Activated naive CD8-positive, alpha-beta T cell (primary cell): ENCODE results near the gene HPD.
"Not testable (repeated sequence)": the region's sequence is repeated elsewhere in the genome, so short reads cannot be mapped to it uniquely, and the experiment has no call there.

Experiments used
- H3K27ac Mint-ChIP-seq: one replicate; pipeline ENCODE4 v1.8.0; 2021; ENCODE audit warnings: mixed read lengths
- H3K27me3 Mint-ChIP-seq: one replicate; pipeline ENCODE4 v1.8.0; 2021; ENCODE audit warnings: mixed read lengths
- H3K36me3 Mint-ChIP-seq: one replicate; pipeline ENCODE4 v1.8.0; 2021; ENCODE audit warnings: mixed read lengths
- H3K4me1 Mint-ChIP-seq: one replicate; pipeline ENCODE4 v1.8.0; 2021; ENCODE audit warnings: low read depth, mixed read lengths
- H3K4me3 Mint-ChIP-seq: one replicate; pipeline ENCODE4 v1.8.0; 2021; ENCODE audit warnings: mild to moderate bottlenecking, mixed read lengths
- H3K9me3 Mint-ChIP-seq: one replicate; pipeline ENCODE4 v1.8.0; 2021; ENCODE audit warnings: low read depth, mixed read lengths

Gene HPD

DNA sequence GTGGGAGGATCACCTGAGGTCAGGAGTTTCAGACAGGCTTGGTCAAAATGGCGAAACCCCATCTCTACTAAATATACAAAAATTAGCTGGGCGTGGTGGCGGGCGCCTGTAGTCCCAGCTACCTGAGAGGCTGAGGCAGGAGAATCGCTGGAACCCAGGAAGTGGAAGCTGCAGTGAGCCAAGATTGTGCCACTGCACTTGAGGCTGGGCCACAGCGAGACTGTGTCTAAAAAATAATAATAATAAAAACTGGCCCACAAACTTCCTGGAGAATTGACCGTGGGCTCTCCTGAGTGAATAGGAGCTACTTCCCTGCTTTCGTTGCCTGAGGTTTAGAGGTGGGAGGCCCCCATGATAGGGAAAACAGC, 17.4 kb upstream of the HPD start:
- not testable (repeated sequence) for H3K9me3 Mint-ChIP-seq, H3K4me1 Mint-ChIP-seq, H3K27ac Mint-ChIP-seq, H3K36me3 Mint-ChIP-seq, H3K27me3 Mint-ChIP-seq, H3K4me3 Mint-ChIP-seq

DNA sequence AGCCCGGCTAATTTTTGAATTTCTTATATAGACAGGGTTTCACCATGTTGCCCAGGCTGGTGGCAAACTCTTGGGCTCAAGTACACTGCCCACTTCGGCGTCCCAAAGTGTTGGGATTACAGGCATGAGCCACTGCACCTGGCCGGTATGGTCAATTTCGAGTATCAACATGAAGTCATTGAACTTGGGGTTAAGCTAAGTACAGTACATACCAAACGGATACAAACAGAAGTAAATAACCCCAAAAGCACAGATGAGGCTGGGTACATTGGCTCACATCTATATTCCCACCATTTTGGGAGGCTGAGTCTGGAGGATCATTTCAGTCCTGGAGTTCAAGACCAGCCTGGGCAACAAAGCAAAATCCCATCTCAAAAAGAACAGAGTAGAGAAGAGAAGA, 16.9 kb upstream of the HPD start:
- Mint-ChIP-seq H3K27me3 (no peaks in the 10 kb centered on the region), H3K4me3 (no peak overlapping the region), H3K27ac (no peak overlapping the region), H3K9me3 (no peaks in the 10 kb centered on the region), H3K4me1 (no peaks in the 10 kb centered on the region), H3K36me3 (no peaks in the 10 kb centered on the region)

DNA sequence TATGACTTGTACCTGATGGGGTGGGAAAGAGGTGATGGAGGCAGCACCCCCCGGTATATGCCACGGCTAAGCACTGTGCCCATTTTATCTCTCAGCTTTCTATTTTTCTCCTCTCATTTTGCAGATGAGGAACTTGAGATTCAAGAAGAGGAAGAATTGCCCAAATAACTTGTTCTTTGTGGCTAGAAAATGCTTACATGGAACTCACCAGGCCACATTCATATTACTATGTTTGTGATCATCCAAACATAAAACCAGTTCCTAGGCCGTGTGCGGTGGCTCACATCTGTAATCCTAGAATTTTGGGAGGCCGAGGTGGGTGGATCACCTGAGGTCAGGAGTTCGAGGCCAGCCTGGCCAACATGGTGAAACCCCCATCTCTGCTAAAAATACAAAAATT, 15.4 kb upstream of the HPD start:
- Mint-ChIP-seq H3K4me1 (no peaks in the 10 kb centered on the region), H3K27ac (no peak overlapping the region), H3K36me3 (no peaks in the 10 kb centered on the region), H3K27me3 (no peaks in the 10 kb centered on the region), H3K4me3 (no peak overlapping the region), H3K9me3 (no peaks in the 10 kb centered on the region)

- no peak overlapping the region for H3K27ac Mint-ChIP-seq
- H3K27me3 Mint-ChIP-seq = no peaks in the 10 kb centered on the region
- no peak overlapping the region for H3K4me3 Mint-ChIP-seq
- H3K4me1 Mint-ChIP-seq = no peaks in the 10 kb centered on the region
- H3K9me3 Mint-ChIP-seq = no peaks in the 10 kb centered on the region
- no peaks in the 10 kb centered on the region for H3K36me3 Mint-ChIP-seq
These were observed 14.5 kb upstream of the HPD start for GRCh38 chr12:121873216-121873569.

DNA sequence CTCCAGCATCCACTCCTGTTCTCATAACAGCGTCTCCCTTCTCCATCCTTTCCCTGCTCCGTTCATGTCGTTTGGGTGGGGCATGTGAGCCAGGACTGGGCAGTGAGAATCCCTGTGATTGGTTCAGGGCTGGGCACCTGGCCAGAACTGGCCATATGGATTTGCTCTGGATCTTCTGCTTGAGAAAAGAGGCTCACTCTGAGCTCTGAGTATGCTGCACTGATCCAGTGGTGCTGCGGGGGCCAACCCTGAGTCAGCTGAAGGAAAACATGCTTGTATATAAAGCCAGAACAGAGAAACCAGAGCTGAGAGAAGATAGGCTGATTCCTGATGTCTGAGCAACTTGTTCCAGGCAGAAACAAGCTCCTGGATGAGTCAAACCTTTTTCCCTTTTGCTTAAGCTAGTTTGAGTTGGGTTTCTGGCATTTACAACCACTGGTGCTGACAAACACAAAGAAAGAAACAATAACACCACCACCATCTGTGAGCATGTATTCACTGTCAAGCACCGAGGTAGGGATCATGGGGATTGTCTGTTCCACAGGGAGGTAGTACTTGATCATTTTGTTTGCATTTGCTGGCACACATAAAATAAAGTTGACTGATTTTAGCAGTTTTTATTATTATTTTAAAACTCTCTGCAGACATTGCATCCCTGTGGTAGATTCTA, 14.0 kb upstream of the HPD start:
- H3K4me3 Mint-ChIP-seq = no peak overlapping the region
- H3K27ac Mint-ChIP-seq = no peak overlapping the region
- H3K36me3 Mint-ChIP-seq = no peaks in the 10 kb centered on the region
- H3K27me3 Mint-ChIP-seq = no peaks in the 10 kb centered on the region
- no peaks in the 10 kb centered on the region for H3K9me3 Mint-ChIP-seq
- H3K4me1 Mint-ChIP-seq = no peaks in the 10 kb centered on the region

DNA sequence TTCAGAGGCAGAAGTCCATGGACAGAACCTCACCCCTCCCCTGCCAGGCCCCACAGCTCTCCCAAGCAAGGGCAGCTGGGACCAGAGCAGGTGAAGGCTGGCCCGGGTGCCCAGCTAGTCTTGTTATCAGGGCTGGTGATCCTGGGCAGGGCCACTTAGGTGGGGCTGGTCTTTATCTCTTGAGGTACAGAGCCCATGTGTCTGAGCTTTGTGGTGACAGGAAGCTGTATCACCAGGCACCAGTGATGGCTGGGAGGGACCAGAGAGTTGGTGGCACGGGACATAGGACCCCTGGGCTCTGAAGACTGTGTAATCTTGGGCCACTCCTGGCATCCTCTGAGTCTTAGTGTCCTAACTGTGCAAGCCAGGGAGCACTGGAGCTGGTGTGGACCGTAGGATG, 12.8 kb upstream of the HPD start:
- Mint-ChIP-seq H3K4me1 (no peaks in the 10 kb centered on the region), H3K27me3 (no peaks in the 10 kb centered on the region), H3K9me3 (no peaks in the 10 kb centered on the region), H3K27ac (no peak overlapping the region), H3K36me3 (no peaks in the 10 kb centered on the region), H3K4me3 (no peak overlapping the region)

DNA sequence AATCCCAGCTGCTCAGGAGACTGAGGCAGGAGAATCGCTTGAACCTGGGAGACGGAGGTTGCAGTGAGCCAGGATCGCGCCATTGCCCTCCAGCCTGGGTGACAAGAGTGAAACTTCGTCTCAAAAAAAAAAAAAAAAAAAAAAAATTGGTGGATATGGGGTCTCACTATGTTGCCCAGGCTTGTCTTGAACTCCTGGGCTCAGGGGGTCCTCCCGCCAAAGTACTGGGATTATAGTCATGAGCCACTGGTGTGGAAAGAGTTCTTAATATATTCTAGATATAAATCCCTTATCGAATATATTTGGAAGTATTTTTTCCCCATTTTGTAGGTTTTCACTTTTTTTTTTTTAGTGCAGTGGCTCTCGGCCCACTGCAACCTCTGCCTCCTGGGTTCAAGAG, 10.6 kb upstream of the HPD start:
- not testable (repeated sequence) for H3K27me3 Mint-ChIP-seq, H3K4me1 Mint-ChIP-seq, H3K4me3 Mint-ChIP-seq, H3K9me3 Mint-ChIP-seq, H3K36me3 Mint-ChIP-seq, H3K27ac Mint-ChIP-seq

GRCh38 chr12:121866331-121866730, 7.7 kb upstream of the HPD start:
- Mint-ChIP-seq H3K9me3 (no peaks in the 10 kb centered on the region), H3K4me3 (no peak overlapping the region), H3K27me3 (no peaks in the 10 kb centered on the region), H3K4me1 (no peaks in the 10 kb centered on the region), H3K27ac (no peak overlapping the region), H3K36me3 (no peaks in the 10 kb centered on the region)

DNA sequence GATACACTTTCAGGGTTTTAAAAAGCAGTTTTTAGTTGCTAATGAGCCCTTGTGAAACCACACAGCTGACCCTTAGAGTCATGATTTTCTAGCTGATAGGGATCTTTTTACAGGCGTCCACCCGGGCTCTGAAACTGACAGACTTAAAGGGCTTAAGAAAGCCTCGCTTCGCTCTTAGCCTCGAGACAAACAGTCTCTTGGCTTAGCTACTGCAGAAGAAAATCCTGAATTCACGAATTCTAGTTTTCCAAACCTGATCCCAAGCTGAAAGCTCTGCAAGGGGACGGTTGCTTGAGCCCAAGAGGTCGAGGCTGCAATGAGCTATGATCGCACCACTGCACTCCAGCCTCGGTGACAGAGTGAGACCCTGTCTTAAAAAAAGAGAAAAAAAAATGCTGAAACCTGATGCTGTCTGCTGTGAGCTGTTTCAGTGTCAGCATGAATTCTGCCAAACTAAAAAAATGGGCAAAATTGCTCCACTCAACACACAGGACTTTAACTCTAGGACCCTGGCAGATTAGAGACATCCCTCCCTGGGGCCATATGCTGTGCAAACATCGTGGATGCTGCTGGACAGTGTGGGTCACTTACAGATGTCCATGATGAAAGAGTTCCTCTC, 3.1 kb upstream of the HPD start:
- Mint-ChIP-seq H3K9me3 (no peaks in the 10 kb centered on the region), H3K36me3 (no peaks in the 10 kb centered on the region), H3K4me3 (no peak overlapping the region), H3K27me3 (no peaks in the 10 kb centered on the region), H3K4me1 (no peaks in the 10 kb centered on the region), H3K27ac (no peak overlapping the region)

DNA sequence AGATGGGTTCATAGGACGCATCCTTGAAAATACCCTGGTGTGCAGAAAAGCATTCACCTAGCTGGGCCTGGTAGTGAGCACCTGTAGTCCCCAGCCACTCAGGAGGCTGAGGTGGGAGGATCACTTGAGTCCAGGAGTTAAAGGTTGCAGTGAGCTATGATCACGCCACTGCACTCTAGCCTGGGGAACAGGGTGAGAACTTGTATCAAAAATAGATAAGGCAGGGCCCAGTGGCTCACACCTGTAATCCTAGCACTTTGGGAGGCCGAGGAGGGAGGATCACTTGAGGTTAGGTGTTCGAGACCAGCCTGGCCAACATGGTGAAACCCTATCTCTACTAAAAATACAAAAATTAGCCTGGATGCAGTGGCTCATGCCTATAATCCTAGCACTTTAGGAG, 2.0 kb upstream of the HPD start:
- not testable (repeated sequence) for H3K27ac Mint-ChIP-seq, H3K4me1 Mint-ChIP-seq, H3K27me3 Mint-ChIP-seq, H3K4me3 Mint-ChIP-seq, H3K36me3 Mint-ChIP-seq, H3K9me3 Mint-ChIP-seq

DNA sequence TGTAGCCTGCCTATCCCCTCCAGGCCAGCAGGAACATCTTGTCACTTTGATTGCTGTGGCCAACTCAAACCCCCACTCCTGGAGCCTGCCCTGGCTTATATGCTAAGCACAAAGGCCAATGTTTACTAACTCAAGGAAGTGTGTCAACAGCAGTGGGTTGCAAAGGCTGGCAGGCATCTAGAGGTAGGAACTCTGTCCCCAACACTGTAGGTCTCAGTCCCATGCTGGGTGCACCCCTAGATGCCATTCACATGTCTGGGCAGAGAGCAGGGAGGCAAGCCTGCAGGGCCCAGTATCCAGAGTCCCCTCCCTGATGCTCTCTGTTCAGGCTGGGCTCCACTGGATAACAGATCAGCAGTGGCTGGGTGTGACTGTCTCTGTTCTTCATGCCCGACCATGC, 1.6 kb upstream of the HPD start:
- Mint-ChIP-seq H3K9me3 (no peaks in the 10 kb centered on the region), H3K4me3 (no peak overlapping the region), H3K27me3 (no peaks in the 10 kb centered on the region), H3K36me3 (no peaks in the 10 kb centered on the region), H3K4me1 (no peaks in the 10 kb centered on the region), H3K27ac (no peak overlapping the region)

GRCh38 chr12:121858318-121858661, 369 bp downstream of the HPD start:
- H3K4me3 Mint-ChIP-seq = no peak overlapping the region
- no peaks in the 10 kb centered on the region for H3K9me3 Mint-ChIP-seq
- H3K4me1 Mint-ChIP-seq = no peaks in the 10 kb centered on the region
- no peak overlapping the region for H3K27ac Mint-ChIP-seq
- no peaks in the 10 kb centered on the region for H3K27me3 Mint-ChIP-seq
- peaks cover 3% of the 10 kb centered on the region for H3K36me3 Mint-ChIP-seq

DNA sequence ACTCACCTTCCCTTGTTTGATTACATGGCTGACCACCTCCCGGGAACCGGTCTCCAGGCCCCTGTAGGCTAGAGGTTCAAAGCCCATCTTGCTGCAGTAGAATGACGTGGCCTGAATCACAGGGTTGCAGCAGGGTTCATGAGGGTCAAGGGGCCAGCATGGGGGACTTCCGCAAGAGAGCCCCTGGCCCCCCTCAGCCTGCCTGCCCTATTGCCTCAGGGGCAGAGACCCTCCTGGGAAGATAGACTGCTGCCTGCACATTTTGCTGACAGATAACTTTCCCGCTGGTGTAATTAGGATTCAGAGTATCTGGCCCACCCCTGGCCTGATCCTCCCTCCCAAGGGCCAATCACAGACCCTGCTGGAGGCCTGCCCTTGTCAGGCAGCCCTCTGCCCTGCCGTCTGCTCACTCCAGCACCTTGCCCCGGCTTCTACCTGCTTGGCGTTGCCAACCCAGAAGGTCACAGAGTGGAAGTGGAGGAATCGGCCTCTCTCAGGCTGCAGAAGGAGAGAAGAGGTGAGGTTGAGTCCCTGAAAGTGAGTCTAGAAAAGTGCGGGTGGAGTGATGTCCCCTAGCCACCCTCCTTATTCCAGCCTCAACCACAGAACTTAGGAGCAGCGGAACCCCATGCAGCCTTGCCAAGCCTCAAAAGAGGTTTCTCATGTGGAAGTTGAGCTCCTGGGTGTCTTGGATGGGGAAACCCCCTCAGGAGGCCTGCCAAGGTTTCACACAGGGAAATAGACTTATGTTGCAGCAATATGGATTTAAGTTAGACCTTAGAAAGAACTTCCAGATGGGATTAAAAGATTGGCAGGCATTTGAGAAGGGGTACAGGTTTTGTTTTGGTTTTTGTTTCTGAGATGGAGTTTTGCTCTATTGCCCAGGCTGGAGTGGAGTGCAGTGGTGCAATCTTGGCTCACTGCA, 1.1 kb downstream of the HPD start:
- no peaks in the 10 kb centered on the region for H3K27me3 Mint-ChIP-seq
- H3K4me1 Mint-ChIP-seq = no peaks in the 10 kb centered on the region
- H3K9me3 Mint-ChIP-seq = no peaks in the 10 kb centered on the region
- no peak overlapping the region for H3K27ac Mint-ChIP-seq
- H3K36me3 Mint-ChIP-seq = peaks cover 3% of the 10 kb centered on the region
- no peak overlapping the region for H3K4me3 Mint-ChIP-seq

DNA sequence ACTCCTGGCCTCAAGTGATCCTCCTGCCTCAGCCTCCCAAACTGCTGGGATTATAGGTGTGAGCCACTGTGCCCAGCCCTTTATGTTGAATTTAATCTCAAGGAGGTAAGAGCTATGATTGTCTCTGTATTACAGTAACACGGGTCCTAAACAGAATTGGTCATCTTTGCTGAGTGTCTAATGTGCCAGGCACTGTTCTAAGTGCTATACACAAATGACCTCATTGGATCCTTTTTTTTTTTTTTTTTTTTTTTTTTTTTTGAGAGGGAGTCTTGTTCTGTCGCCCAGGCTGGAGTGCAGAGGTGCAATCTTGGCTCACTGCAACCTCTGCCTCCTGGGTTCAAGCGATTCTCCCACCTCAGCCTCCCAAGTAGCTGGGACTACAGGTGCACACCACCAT, 6.3 kb downstream of the HPD start:
- not testable (repeated sequence) for H3K9me3 Mint-ChIP-seq, H3K36me3 Mint-ChIP-seq, H3K4me1 Mint-ChIP-seq, H3K27ac Mint-ChIP-seq, H3K4me3 Mint-ChIP-seq, H3K27me3 Mint-ChIP-seq

GRCh38 chr12:121849665-121850064, 9.0 kb downstream of the HPD start:
- Mint-ChIP-seq H3K4me1 (no peaks in the 10 kb centered on the region), H3K36me3 (no peaks in the 10 kb centered on the region), H3K9me3 (no peaks in the 10 kb centered on the region), H3K4me3 (no peak overlapping the region), H3K27me3 (no peaks in the 10 kb centered on the region), H3K27ac (no peak overlapping the region)

GRCh38 chr12:121849211-121849610, 9.4 kb downstream of the HPD start:
- H3K36me3 Mint-ChIP-seq = no peaks in the 10 kb centered on the region
- no peak overlapping the region for H3K27ac Mint-ChIP-seq
- H3K4me1 Mint-ChIP-seq = no peaks in the 10 kb centered on the region
- no peaks in the 10 kb centered on the region for H3K27me3 Mint-ChIP-seq
- no peak overlapping the region for H3K4me3 Mint-ChIP-seq
- no peaks in the 10 kb centered on the region for H3K9me3 Mint-ChIP-seq
